Panc1 (cell line): ENCODE data around the gene PARVG. TPM values are rescaled to one million over a fixed set of nuclear protein-coding genes. Genes with fewer than 3 reads are reported as not detected.

Experiments
- ATAC-seq: fragments of 200-7000 bp; cut with Tn5 transposase; 2 replicates; pipeline ENCODE4 v1.9.1; 2020; ENCODE audit warnings: mild to moderate bottlenecking, moderate library complexity
- BruUV-seq: library from RNA; stranded (reverse); fragments of 400-500 nt; replicated peaks from 2 replicates; lab custom pipeline; 2021; lab: Mats Ljungman, UMichigan
- CTCF ChIA-PET: fragments of 300-600 bp; sonication (Branson Sonifier 250); formaldehyde crosslinking; loops from one replicate; lab custom pipeline; 2022; ENCODE audit warnings: antibody characterized with exemption; lab: Charles Lee
- POLR2A ChIA-PET: fragments of 300-600 bp; sonication (Branson Sonifier 250); formaldehyde crosslinking; loops from one replicate; lab custom pipeline; 2022; ENCODE audit warnings: antibody characterized with exemption; lab: Charles Lee
- DNase-seq: peaks from one replicate; pipeline ENCODE4 v3.0.0-alpha.2; 2010; ENCODE audit warnings: low read depth, low spot score
- H3K27ac ChIP-seq: 2 replicates; pipeline ENCODE4 v1.5.1; 2011; ENCODE audit warnings: mild to moderate bottlenecking, low read length, inconsistent platforms
- H3K27me3 ChIP-seq: fragments of 200-500 bp; sonication (Bioruptor generic); 2 replicates; pipeline ENCODE4 v1.6.0; 2014; ENCODE audit warnings: low read length, inconsistent platforms; ENCODE audit not compliant: control insufficient read depth, insufficient read depth
- H3K36me3 ChIP-seq: fragments of 200-500 bp; sonication (Bioruptor generic); 2 replicates; pipeline ENCODE4 v1.5.1; 2014; ENCODE audit warnings: inconsistent platforms, mild to moderate bottlenecking, low read length, moderate library complexity; ENCODE audit not compliant: control insufficient read depth, insufficient read depth
- H3K4me1 ChIP-seq: 2 replicates; pipeline ENCODE4 v1.5.1; 2011; ENCODE audit warnings: inconsistent platforms, mild to moderate bottlenecking, low read length, moderate library complexity; ENCODE audit not compliant: control insufficient read depth, insufficient read depth
- H3K4me3 ChIP-seq, 2 experiments: 2 replicates each; pipeline ENCODE4 v1.5.1; 2011 to 2012; ENCODE audit warnings: low read depth in 2 of 2, low read length in 2 of 2, mild to moderate bottlenecking in 2 of 2, inconsistent platforms in 1 of 2, moderate library complexity in 1 of 2
- H3K9me3 ChIP-seq: fragments of 200-500 bp; sonication (Bioruptor generic); 2 replicates; pipeline ENCODE4 v1.5.1; 2014; ENCODE audit warnings: low read depth, mild to moderate bottlenecking, inconsistent platforms, low read length, moderate library complexity; ENCODE audit not compliant: control insufficient read depth, insufficient read depth
- POLR2AphosphoS5 ChIP-seq: IDR thresholded peaks from 2 replicates; pipeline ENCODE4 v1.6.1; 2012; ENCODE audit warnings: mild to moderate bottlenecking, low read depth, low read length, moderate library complexity
- REST ChIP-seq, 2 experiments: IDR thresholded peaks; 2 replicates each; pipeline ENCODE4 v1.6.1; 2011 to 2012; ENCODE audit warnings: low read depth in 2 of 2, control low read depth in 1 of 2, low read length in 1 of 2, mild to moderate bottlenecking in 1 of 2, moderate library complexity in 1 of 2; ENCODE audit not compliant: insufficient read depth in 1 of 2
- SIN3A ChIP-seq: IDR thresholded peaks from 2 replicates; pipeline ENCODE4 v1.6.1; 2012; ENCODE audit warnings: low read depth, mild to moderate bottlenecking, low read length, moderate library complexity, borderline replicate concordance; ENCODE audit not compliant: insufficient read depth
- TCF7L2 ChIP-seq: IDR thresholded peaks from 2 replicates; pipeline ENCODE4 v1.6.1; 2011; ENCODE audit warnings: mild to moderate bottlenecking, low read depth, low read length, inconsistent platforms
- in situ Hi-C: cut with HindIII; loops from 2 replicates; pipeline ENCODE4 v1.10.0; 2016; ENCODE audit warnings: low sequenced_read_pairs, low pct_unique_long_range_greater_than_20kb
- intact Hi-C: fragments of 100-400 bp; cut with micrococcal nuclease; formaldehyde crosslinking; loops from one replicate; pipeline ENCODE4 v1.10.0; 2022; ENCODE audit not compliant: unreplicated experiment
- total RNA-seq: library from RNA; stranded (reverse); gene quantifications from one replicate; pipeline ENCODE4 v1.2.1, GENCODE V29; 2021; ENCODE audit not compliant: unreplicated experiment
- TF ChIP-seq, protein P1 (sequence below): fragments of 450-650 bp; IDR thresholded peaks from 2 replicates; pipeline ENCODE4 v1.5.1; 2017; ENCODE audit warnings: mild to moderate bottlenecking

PARVG gene
- total RNA-seq, 1 experiment from 2014 or later, result 0.21 TPM

DNA sequence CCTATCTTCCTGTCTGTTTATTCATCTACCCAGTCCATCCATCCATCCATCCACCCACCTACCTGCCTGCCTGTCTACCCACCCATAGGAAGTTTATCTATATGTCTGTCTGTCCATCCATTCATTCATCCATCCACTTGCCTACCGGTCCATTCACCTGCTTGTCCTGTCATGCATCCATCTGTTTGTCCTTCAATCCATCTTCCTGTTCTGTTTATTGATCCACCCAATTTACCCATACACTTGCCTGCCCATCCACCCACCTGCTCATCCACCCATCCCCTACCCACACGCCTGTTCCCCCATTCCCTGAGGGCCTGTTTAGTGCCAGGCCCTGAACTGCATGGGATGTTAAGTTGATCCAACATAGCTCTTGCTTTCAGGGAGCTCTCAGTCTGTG is 18.4 kb downstream of the PARVG start:
- ChIA-PET CTCF (no interaction called here), POLR2A (no interaction called here)
- H3K4me3 ChIP-seq, result no peak overlapping the region
- no peaks in the 10 kb centered on the region for H3K36me3 ChIP-seq
- ATAC-seq (no peak), DNase-seq (no peak)
- TF ChIP-seq TCF7L2 (no peak), SIN3A (no peak), POLR2AphosphoS5 (no peak), REST (IDR thresholded peaks at IDR 0.05; ENCODE audit: insufficient read depth in 1 of 2, low read depth in 2 of 2, low read length in 1 of 2) (no peak)
- TF ChIP-seq, protein P1, sequence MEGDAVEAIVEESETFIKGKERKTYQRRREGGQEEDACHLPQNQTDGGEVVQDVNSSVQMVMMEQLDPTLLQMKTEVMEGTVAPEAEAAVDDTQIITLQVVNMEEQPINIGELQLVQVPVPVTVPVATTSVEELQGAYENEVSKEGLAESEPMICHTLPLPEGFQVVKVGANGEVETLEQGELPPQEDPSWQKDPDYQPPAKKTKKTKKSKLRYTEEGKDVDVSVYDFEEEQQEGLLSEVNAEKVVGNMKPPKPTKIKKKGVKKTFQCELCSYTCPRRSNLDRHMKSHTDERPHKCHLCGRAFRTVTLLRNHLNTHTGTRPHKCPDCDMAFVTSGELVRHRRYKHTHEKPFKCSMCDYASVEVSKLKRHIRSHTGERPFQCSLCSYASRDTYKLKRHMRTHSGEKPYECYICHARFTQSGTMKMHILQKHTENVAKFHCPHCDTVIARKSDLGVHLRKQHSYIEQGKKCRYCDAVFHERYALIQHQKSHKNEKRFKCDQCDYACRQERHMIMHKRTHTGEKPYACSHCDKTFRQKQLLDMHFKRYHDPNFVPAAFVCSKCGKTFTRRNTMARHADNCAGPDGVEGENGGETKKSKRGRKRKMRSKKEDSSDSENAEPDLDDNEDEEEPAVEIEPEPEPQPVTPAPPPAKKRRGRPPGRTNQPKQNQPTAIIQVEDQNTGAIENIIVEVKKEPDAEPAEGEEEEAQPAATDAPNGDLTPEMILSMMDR, result no peak
- no peak overlapping the region for H3K27ac ChIP-seq
- intact Hi-C loops, result no loop called here
- in situ Hi-C loops, result no loop called here
- no peaks in the 10 kb centered on the region for H3K27me3 ChIP-seq
- H3K9me3 ChIP-seq, result no peaks in the 10 kb centered on the region
- no peaks in the 10 kb centered on the region for H3K4me1 ChIP-seq
- BruUV-seq, result no TSS peak

DNA sequence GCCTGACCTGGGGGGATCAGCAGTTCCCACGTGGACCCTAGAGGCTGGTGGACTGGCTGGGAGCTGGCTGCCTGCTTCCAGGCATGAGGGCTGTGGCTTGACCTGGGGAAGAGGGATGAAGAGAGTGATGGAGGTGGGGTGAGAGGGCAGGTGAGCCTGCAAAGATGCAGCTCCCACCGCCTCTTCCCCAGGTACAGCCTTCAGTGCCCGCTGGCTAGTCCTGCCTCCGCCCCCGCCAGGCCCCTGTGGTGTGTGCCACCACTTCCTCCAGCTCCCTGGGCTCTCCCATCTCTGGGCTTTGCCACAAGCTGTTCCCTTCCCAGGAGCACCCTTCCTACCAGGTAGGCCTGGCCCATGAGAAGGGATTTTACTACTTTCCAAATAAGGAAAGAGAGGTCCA is 19.1 kb downstream of the PARVG start:
- H3K27ac ChIP-seq, result no peak overlapping the region
- intact Hi-C loops (no loop called here), in situ Hi-C loops (no loop called here)
- no peaks in the 10 kb centered on the region for H3K4me1 ChIP-seq
- ATAC-seq, result no peak
- ChIA-PET POLR2A (no interaction called here), CTCF (no interaction called here)
- no peak overlapping the region for H3K4me3 ChIP-seq
- H3K36me3 ChIP-seq, result no peaks in the 10 kb centered on the region
- TF ChIP-seq REST (IDR thresholded peaks at IDR 0.05; ENCODE audit: insufficient read depth in 1 of 2, low read depth in 2 of 2, low read length in 1 of 2) (no peak), TCF7L2 (no peak), SIN3A (no peak), POLR2AphosphoS5 (no peak)
- TF ChIP-seq, protein P1, result no peak
- no peaks in the 10 kb centered on the region for H3K9me3 ChIP-seq
- no peak for DNase-seq
- H3K27me3 ChIP-seq, result no peaks in the 10 kb centered on the region
- BruUV-seq, result no TSS peak
